ENCODE results near the gene CELF4.

The CELF4 gene

GRCh38 chr18:37270666-37271052 lies 294.9 kb downstream of the CELF4 start:
- DNase-seq (ENCODE audit: low read depth, low spot score): no peak
- H3K4me3 ChIP-seq (ENCODE audit: low read depth, low read length): no peak overlapping the region
- no peak for TF ChIP-seq CTCF (IDR thresholded peaks at IDR 0.05; ENCODE audit: insufficient read depth, low read length, missing control alignments)
- POLR2A ChIA-PET: no interaction called here
- CTCF ChIA-PET: no interaction called here

GRCh38 chr18:37270038-37270665 lies 295.4 kb downstream of the CELF4 start:
- POLR2A ChIA-PET: no interaction called here
- TF ChIP-seq CTCF (IDR thresholded peaks at IDR 0.05; ENCODE audit: insufficient read depth, low read length, missing control alignments): no peak
- DNase-seq (ENCODE audit: low read depth, low spot score): no peak
- CTCF ChIA-PET: no interaction called here
- H3K4me3 ChIP-seq (ENCODE audit: low read depth, low read length): no peak overlapping the region

GRCh38 chr18:37266290-37266689 lies 299.3 kb downstream of the CELF4 start:
- no peak for DNase-seq (ENCODE audit: low read depth, low spot score)
- no peak for TF ChIP-seq CTCF (IDR thresholded peaks at IDR 0.05; ENCODE audit: insufficient read depth, low read length, missing control alignments)
- ChIA-PET POLR2A (no interaction called here), CTCF (no interaction called here)
- no peak overlapping the region for H3K4me3 ChIP-seq (ENCODE audit: low read depth, low read length)

GRCh38 chr18:37265382-37265781 lies 300.2 kb downstream of the CELF4 start:
- DNase-seq (ENCODE audit: low read depth, low spot score): no peak
- no peak for TF ChIP-seq CTCF (IDR thresholded peaks at IDR 0.05; ENCODE audit: insufficient read depth, low read length, missing control alignments)
- no peak overlapping the region for H3K4me3 ChIP-seq (ENCODE audit: low read depth, low read length)
- POLR2A ChIA-PET: no interaction called here
- CTCF ChIA-PET: no interaction called here

- no peak for TF ChIP-seq CTCF (IDR thresholded peaks at IDR 0.05; ENCODE audit: insufficient read depth, low read length, missing control alignments)
- POLR2A ChIA-PET: no interaction called here
Observed at GRCh38 chr18:37264956-37265355, 300.6 kb downstream of the CELF4 start.

GRCh38 chr18:37261988-37262387 lies 303.6 kb downstream of the CELF4 start:
- CTCF ChIA-PET: no interaction called here
- TF ChIP-seq CTCF (IDR thresholded peaks at IDR 0.05; ENCODE audit: insufficient read depth, low read length, missing control alignments): no peak
- POLR2A ChIA-PET: no interaction called here
- H3K4me3 ChIP-seq (ENCODE audit: low read depth, low read length): no peak overlapping the region
- DNase-seq (ENCODE audit: low read depth, low spot score): no peak

More at GRCh38 chr18:37264956-37265355, 300.6 kb downstream of the CELF4 start:
- no peak overlapping the region for H3K4me3 ChIP-seq (ENCODE audit: low read depth, low read length)
- CTCF ChIA-PET: no interaction called here
- DNase-seq (ENCODE audit: low read depth, low spot score): no peak

All from AG04449 (cell line).